Parathyroid adenoma (tissue), 2 donors: ENCODE results near the gene RABGEF1.
A peak's percentile ranks its signal among the peaks of the same experiment; 100 is the strongest.
"Not testable (repeated sequence)": the region's sequence is repeated elsewhere in the genome, so short reads cannot be mapped to it uniquely, and the experiment has no call there.

Experiments
- H2AFZ ChIP-seq: fragments of 300-600 bp; sonication (generic); one replicate; pipeline ENCODE4 v1.7.0; 2017; ENCODE audit warnings: antibody characterized with exemption, mild to moderate bottlenecking
- H3K27ac ChIP-seq: fragments of 300-600 bp; sonication (generic); one replicate; pipeline ENCODE4 v1.7.0; 2017
- H3K27me3 ChIP-seq: fragments of 300-600 bp; sonication (generic); one replicate; pipeline ENCODE4 v1.7.0; 2017; ENCODE audit warnings: low read length; ENCODE audit not compliant: control insufficient read depth, insufficient read depth
- H3K36me3 ChIP-seq: fragments of 300-600 bp; sonication (generic); one replicate; pipeline ENCODE4 v1.7.0; 2017; ENCODE audit warnings: low read length; ENCODE audit not compliant: control insufficient read depth, insufficient read depth
- H3K4me1 ChIP-seq: fragments of 300-600 bp; sonication (generic); one replicate; pipeline ENCODE4 v1.7.0; 2017; ENCODE audit warnings: control low read depth
- H3K4me2 ChIP-seq: fragments of 300-600 bp; sonication (generic); one replicate; pipeline ENCODE4 v1.7.0; 2017; ENCODE audit warnings: low read length
- H3K4me3 ChIP-seq: fragments of 300-600 bp; sonication (generic); one replicate; pipeline ENCODE4 v1.7.0; 2017; ENCODE audit warnings: low read depth, low read length
- H3K79me2 ChIP-seq: fragments of 300-600 bp; sonication (generic); one replicate; pipeline ENCODE4 v1.7.0; 2017; ENCODE audit warnings: control low read depth
- H3K9ac ChIP-seq: fragments of 300-600 bp; sonication (generic); one replicate; pipeline ENCODE4 v1.7.0; 2017; ENCODE audit warnings: mild to moderate bottlenecking
- H3K9me3 ChIP-seq: fragments of 300-600 bp; sonication (generic); one replicate; pipeline ENCODE4 v1.7.0; 2017; ENCODE audit warnings: low read length; ENCODE audit not compliant: control insufficient read depth
- CTCF ChIP-seq: fragments of 300-600 bp; sonication (generic); IDR thresholded peaks from one replicate; pipeline ENCODE4 v1.7.0; 2017; ENCODE audit warnings: antibody characterized with exemption, mild to moderate bottlenecking
- donor health status: primary hyperparathyroidism.

The RABGEF1 gene

GRCh38 chr7:66844552-66845378 is 104.2 kb downstream of the RABGEF1 start:
- no peaks in the 10 kb centered on the region for H3K36me3 ChIP-seq
- H3K27ac ChIP-seq: peak overlapping the region; percentile 85
- H3K4me2 ChIP-seq: peak overlapping the region; percentile 96
- H2AFZ ChIP-seq: peak overlapping the region; percentile 99
- peak; percentile 25 for TF ChIP-seq CTCF
- peak overlapping the region; percentile 84 for H3K4me3 ChIP-seq
- peak overlapping the region; percentile 91 for H3K9ac ChIP-seq
- no peaks in the 10 kb centered on the region for H3K9me3 ChIP-seq
- no peaks in the 10 kb centered on the region for H3K27me3 ChIP-seq
- H3K79me2 ChIP-seq: no peaks in the 10 kb centered on the region
- peaks cover 9% of the 10 kb centered on the region for H3K4me1 ChIP-seq

- H3K27me3 ChIP-seq: no peaks in the 10 kb centered on the region
- peak overlapping the region; percentile 85 for H3K27ac ChIP-seq
- no peak for TF ChIP-seq CTCF
- peak overlapping the region; percentile 99 for H2AFZ ChIP-seq
- H3K4me2 ChIP-seq: peak overlapping the region; percentile 96
- no peaks in the 10 kb centered on the region for H3K9me3 ChIP-seq
- peaks cover 9% of the 10 kb centered on the region for H3K4me1 ChIP-seq
- peak overlapping the region; percentile 84 for H3K4me3 ChIP-seq
- H3K9ac ChIP-seq: peak overlapping the region; percentile 10
- no peaks in the 10 kb centered on the region for H3K36me3 ChIP-seq
- no peaks in the 10 kb centered on the region for H3K79me2 ChIP-seq
Observed at GRCh38 chr7:66845379-66846095, 105.0 kb downstream of the RABGEF1 start.

DNA sequence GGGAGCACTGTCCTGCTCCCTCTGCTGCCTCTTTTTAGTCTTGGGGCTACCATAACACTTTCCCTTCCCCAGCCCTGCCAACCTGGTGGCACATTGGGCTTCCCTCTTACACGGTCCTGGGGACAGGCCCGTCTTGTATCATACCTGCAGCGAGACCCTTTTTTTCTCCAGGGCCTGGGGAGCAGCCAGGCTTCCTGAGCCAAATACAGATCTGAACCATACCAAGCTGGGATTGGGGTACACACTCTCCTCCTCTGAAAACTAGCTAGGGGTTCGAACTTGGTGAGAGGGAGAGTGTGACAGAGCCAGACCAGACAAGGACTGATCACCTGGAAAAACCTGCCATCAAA is 105.5 kb downstream of the RABGEF1 start:
- H3K9me3 ChIP-seq, H3K9ac ChIP-seq, H3K4me1 ChIP-seq, H3K27me3 ChIP-seq, H3K36me3 ChIP-seq, H2AFZ ChIP-seq, H3K27ac ChIP-seq, H3K4me2 ChIP-seq, H3K79me2 ChIP-seq, H3K4me3 ChIP-seq: not testable (repeated sequence)

DNA sequence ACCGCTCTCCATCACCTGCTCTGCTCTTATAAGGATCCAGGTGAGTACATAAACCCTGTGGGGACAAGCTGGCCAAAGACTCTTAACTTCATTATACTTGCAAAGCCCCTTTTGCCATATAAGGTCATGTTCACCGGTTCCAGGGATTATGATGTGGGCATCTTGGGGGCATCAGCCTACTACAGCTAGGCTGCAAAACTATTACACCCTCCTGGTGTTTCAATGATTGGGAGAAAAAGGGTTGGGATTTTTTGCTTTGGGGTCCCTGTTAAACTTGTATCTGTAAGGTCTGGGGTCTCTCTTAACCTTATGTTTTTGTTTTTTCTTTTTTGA is 107.0 kb downstream of the RABGEF1 start:
- not testable (repeated sequence) for H3K4me2 ChIP-seq, H3K27me3 ChIP-seq, H2AFZ ChIP-seq, H3K4me3 ChIP-seq, H3K36me3 ChIP-seq, H3K27ac ChIP-seq, H3K4me1 ChIP-seq, H3K9ac ChIP-seq, H3K9me3 ChIP-seq, H3K79me2 ChIP-seq

DNA sequence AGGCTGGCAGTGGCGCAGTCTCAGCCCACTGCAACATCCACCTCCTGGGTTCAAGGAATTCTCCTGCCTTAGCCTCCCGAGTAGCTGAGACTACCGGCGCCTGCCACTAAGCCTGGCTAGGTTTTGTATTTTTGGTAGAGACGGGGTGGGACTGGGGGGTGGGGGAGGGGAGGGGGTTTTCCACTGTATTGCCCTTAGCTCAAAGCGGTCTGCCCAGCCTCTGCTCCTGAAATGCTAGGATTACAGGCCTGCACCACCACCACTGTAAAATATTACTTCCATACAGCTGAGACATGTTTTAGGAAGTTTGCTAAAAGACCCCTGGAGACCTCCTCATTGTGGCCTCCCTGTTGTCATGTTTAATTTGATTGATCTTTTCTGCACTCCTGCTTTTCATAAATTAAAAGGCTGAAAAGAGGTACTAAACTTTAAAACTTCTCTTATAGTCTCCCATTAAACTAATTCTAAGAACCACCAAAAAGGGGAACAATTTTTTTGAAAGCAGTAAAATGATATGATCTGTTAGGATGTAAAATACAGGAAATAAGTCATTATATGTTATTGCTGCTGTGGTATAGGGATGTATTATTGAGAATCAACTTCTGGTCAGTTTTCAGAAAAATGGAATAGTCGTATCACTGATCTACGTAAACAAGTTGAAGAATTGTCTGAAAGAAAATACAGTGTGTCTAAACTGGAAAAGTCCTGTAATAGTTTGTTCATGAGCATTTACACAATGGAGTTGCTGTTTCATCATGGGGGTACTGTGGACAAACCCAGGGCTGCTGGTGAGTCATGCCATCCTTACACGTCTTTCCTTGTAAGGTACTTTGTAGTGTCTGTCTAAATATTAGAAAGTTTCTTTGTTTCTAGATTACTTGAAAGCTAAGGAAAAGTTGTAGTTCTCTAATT is 107.6 kb downstream of the RABGEF1 start:
- Histone ChIP-seq H3K4me2 (no peak overlapping the region), H3K36me3 (no peaks in the 10 kb centered on the region), H3K4me3 (no peak overlapping the region), H2AFZ (no peak overlapping the region), H3K79me2 (no peaks in the 10 kb centered on the region), H3K9me3 (no peaks in the 10 kb centered on the region), H3K9ac (no peak overlapping the region), H3K4me1 (peaks cover 9% of the 10 kb centered on the region), H3K27ac (no peak overlapping the region), H3K27me3 (no peaks in the 10 kb centered on the region)
- TF ChIP-seq CTCF: no peak
